GM23338 (cell line): ENCODE results near the gene C16orf95. TPM values are rescaled to one million over a fixed set of nuclear protein-coding genes. Genes with fewer than 3 reads are reported as not detected.

Source experiments
- ATAC-seq: fragments of 200-7000 bp; cut with Tn5 transposase; 3 replicates; pipeline ENCODE4 v1.9.1; 2020
- DNase-seq: peaks from one replicate; pipeline ENCODE4 v3.0.0-alpha.2; 2015; ENCODE audit warnings: low spot score
- H2AFZ ChIP-seq: fragments of 200-600 bp; sonication (generic); 2 replicates; pipeline ENCODE4 v1.8.0; 2016; ENCODE audit warnings: antibody characterized with exemption, mild to moderate bottlenecking, moderate library complexity
- H3F3A ChIP-seq: fragments of 200-600 bp; sonication (generic); replicated peaks from 2 replicates; pipeline ENCODE4 v1.8.0; 2017; ENCODE audit warnings: antibody characterized with exemption, mixed run types, low read depth
- H3K27ac ChIP-seq: fragments of 200-600 bp; sonication (generic); 2 replicates; pipeline ENCODE4 v1.6.1; 2016; ENCODE audit warnings: low read depth
- H3K27me3 ChIP-seq: fragments of 200-600 bp; sonication (generic); 2 replicates; pipeline ENCODE4 v1.8.0; 2016; ENCODE audit warnings: mild to moderate bottlenecking, mixed run types, moderate library complexity; ENCODE audit not compliant: insufficient read depth
- H3K36me3 ChIP-seq: fragments of 200-600 bp; sonication (generic); 2 replicates; pipeline ENCODE4 v1.8.0; 2016; ENCODE audit warnings: mild to moderate bottlenecking; ENCODE audit not compliant: insufficient read depth
- H3K4me1 ChIP-seq: fragments of 200-600 bp; sonication (generic); 2 replicates; pipeline ENCODE4 v1.8.0; 2016; ENCODE audit warnings: mild to moderate bottlenecking, moderate library complexity; ENCODE audit not compliant: insufficient read depth
- H3K4me2 ChIP-seq: fragments of 200-600 bp; sonication (generic); 2 replicates; pipeline ENCODE4 v1.7.1; 2017; ENCODE audit warnings: mixed run types
- H3K4me3 ChIP-seq: fragments of 200-600 bp; sonication (generic); 2 replicates; pipeline ENCODE4 v1.6.1; 2016; ENCODE audit warnings: mixed run types
- H3K79me2 ChIP-seq: fragments of 200-600 bp; sonication (generic); replicated peaks from 2 replicates; pipeline ENCODE4 v1.8.0; 2017; ENCODE audit warnings: mild to moderate bottlenecking; ENCODE audit not compliant: insufficient read depth
- H3K9me2 ChIP-seq: fragments of 200-600 bp; sonication (generic); 2 replicates; pipeline ENCODE4 v1.8.0; 2017; ENCODE audit not compliant: insufficient read depth
- H4K20me1 ChIP-seq: fragments of 200-600 bp; sonication (generic); replicated peaks from 2 replicates; pipeline ENCODE4 v1.8.0; 2017; ENCODE audit warnings: mild to moderate bottlenecking; ENCODE audit not compliant: insufficient read depth
- H3K27ac Mint-ChIP-seq: 2 replicates; pipeline ENCODE4 v1.8.0; 2020; ENCODE audit warnings: inconsistent platforms, mild to moderate bottlenecking, moderate library complexity, mixed read lengths
- H3K27me3 Mint-ChIP-seq: 3 replicates; pipeline ENCODE4 v1.8.0; 2022; ENCODE audit warnings: low read depth, mild to moderate bottlenecking, moderate library complexity, mixed read lengths, inconsistent platforms; ENCODE audit not compliant: insufficient read depth, poor library complexity
- H3K36me3 Mint-ChIP-seq: 3 replicates; pipeline ENCODE4 v1.8.0; 2021; ENCODE audit warnings: low read depth, mild to moderate bottlenecking, inconsistent platforms, moderate library complexity, mixed read lengths
- H3K4me1 Mint-ChIP-seq: 3 replicates; pipeline ENCODE4 v1.8.0; 2020; ENCODE audit warnings: mild to moderate bottlenecking, inconsistent platforms, mixed read lengths
- H3K4me3 Mint-ChIP-seq: 3 replicates; pipeline ENCODE4 v1.8.0; 2021; ENCODE audit warnings: moderate library complexity, mild to moderate bottlenecking, inconsistent platforms, mixed read lengths
- H3K9me3 Mint-ChIP-seq: 3 replicates; pipeline ENCODE4 v1.8.0; 2020; ENCODE audit warnings: moderate library complexity, mild to moderate bottlenecking, inconsistent platforms, mixed read lengths
- CREB1 ChIP-seq: fragments of 250-450 bp; sonication (Bioruptor Pico); IDR thresholded peaks from 2 replicates; pipeline ENCODE4 v1.5.0; 2020; ENCODE audit warnings: low read depth, mild to moderate bottlenecking, moderate library complexity
- CTCF ChIP-seq, 2 experiments: fragments of 200-600 bp in 1 of 2; sonication (generic) in 1 of 2; conservative IDR thresholded peaks; 2 replicates each; pipeline versions ENCODE4 v1.5.1 to v1.6.1; 2016 to 2017; ENCODE audit warnings: antibody characterized with exemption in 2 of 2, low read depth in 2 of 2, mild to moderate bottlenecking in 2 of 2, moderate library complexity in 1 of 2
- EZH2 ChIP-seq: fragments of 200-600 bp; sonication (generic); IDR thresholded peaks from one replicate; pipeline ENCODE4 v1.8.0; 2017; ENCODE audit warnings: antibody characterized with exemption, mild to moderate bottlenecking, low read depth; ENCODE audit not compliant: unreplicated experiment
- EZH2phosphoT487 ChIP-seq: fragments of 200-600 bp; sonication (generic); IDR thresholded peaks from one replicate; pipeline ENCODE4 v1.8.1; 2018; ENCODE audit warnings: antibody characterized with exemption; ENCODE audit not compliant: unreplicated experiment
- JUNB ChIP-seq: IDR thresholded peaks from one replicate; pipeline ENCODE4 v1.6.1; 2016; ENCODE audit warnings: antibody characterized with exemption; ENCODE audit not compliant: unreplicated experiment
- NANOG ChIP-seq: IDR thresholded peaks from 2 replicates; pipeline ENCODE4 v1.6.1; 2016; ENCODE audit warnings: antibody characterized with exemption, borderline replicate concordance
- POLR2AphosphoS5 ChIP-seq: IDR thresholded peaks from 2 replicates; pipeline ENCODE4 v1.6.1; 2016; ENCODE audit warnings: antibody characterized with exemption, low read depth
- REST ChIP-seq: IDR thresholded peaks from one replicate; pipeline ENCODE4 v1.6.1; 2018; ENCODE audit warnings: antibody characterized with exemption; ENCODE audit not compliant: unreplicated experiment
- ZNF114 ChIP-seq: fragments of 250-450 bp; sonication (Bioruptor Pico); IDR thresholded peaks from 2 replicates; pipeline ENCODE4 v1.5.0; 2020; ENCODE audit warnings: mild to moderate bottlenecking, moderate library complexity
- ZNF331 ChIP-seq: fragments of 250-450 bp; sonication (Bioruptor Pico); IDR thresholded peaks from 2 replicates; pipeline ENCODE4 v1.5.0; 2020; ENCODE audit warnings: low read depth, mild to moderate bottlenecking, moderate library complexity
- ZNF462 ChIP-seq: fragments of 250-450 bp; sonication (Bioruptor Pico); IDR thresholded peaks from 2 replicates; pipeline ENCODE4 v1.5.0; 2020; ENCODE audit warnings: mild to moderate bottlenecking, moderate library complexity
- polyA plus RNA-seq: library from polyadenylated mRNA; unstranded; fragments of >200 nt; fragmentation: Nextera tagmentation; extraction: Ambion mirVana; gene quantifications from 2 replicates; pipeline ENCODE4 v1.2.1, GENCODE V29; 2016
- total RNA-seq: library from RNA; depleted of rRNA; stranded (reverse); fragments of >200 nt; shearing (Covaris generic); gene quantifications from 2 replicates; pipeline ENCODE4 v1.2.3, GENCODE V29; 2014

C16orf95 gene
- total and polyA plus RNA-seq, 2 experiments from 2014 or later, result 1.2 to 3.9 TPM

- Histone ChIP-seq H3K36me3 (no peaks in the 10 kb centered on the region), H3K9me2 (no peaks in the 10 kb centered on the region), H3F3A (no peaks in the 10 kb centered on the region), H3K27me3 (no peaks in the 10 kb centered on the region), H3K27ac (no peak overlapping the region), H3K4me3 (no peak overlapping the region), H4K20me1 (no peaks in the 10 kb centered on the region), H3K4me1 (0 out of 2 replicates have a peak, but pooled peaks cover 4% of the 10 kb centered on the region), H2AFZ (no peak overlapping the region), H3K4me2 (no peak overlapping the region), H3K79me2 (no peaks in the 10 kb centered on the region)
- no peak for TF ChIP-seq ZNF114 (CRISPR knock-in tag)
- no peak for TF ChIP-seq REST
- no peak for TF ChIP-seq NANOG
- no peak for TF ChIP-seq ZNF462
- no peak for TF ChIP-seq JUNB
- TF ChIP-seq CREB1, result no peak
- no peak for TF ChIP-seq ZNF331 (CRISPR knock-in tag)
- no peak for TF ChIP-seq POLR2AphosphoS5
- no peak for TF ChIP-seq EZH2phosphoT487
- TF ChIP-seq EZH2, result no peak
- no peak for TF ChIP-seq CTCF (conservative IDR thresholded peaks at IDR 0.05; ENCODE audit: low read depth in 2 of 2)
- H3K27ac Mint-ChIP-seq, result no peak overlapping the region
- peaks cover 15% of the 10 kb centered on the region for H3K4me1 Mint-ChIP-seq
- peaks cover 6% of the 10 kb centered on the region; the same call in 2 of the 3 replicates for H3K36me3 Mint-ChIP-seq
- DNase-seq (no peak), ATAC-seq (no peak)
- peaks cover 5% of the 10 kb centered on the region for H3K27me3 Mint-ChIP-seq
- H3K9me3 Mint-ChIP-seq, result peaks cover 5% of the 10 kb centered on the region
- no peak overlapping the region for H3K4me3 Mint-ChIP-seq
These were observed 8.4 kb downstream of the C16orf95 start for GRCh38 chr16:87308826-87309225.
